SJCRH30 (cell line): ENCODE results near the gene CARD9. TPM values are rescaled to one million over a fixed set of nuclear protein-coding genes. Genes with fewer than 3 reads are reported as not detected.
"Not testable (repeated sequence)": the region's sequence is repeated elsewhere in the genome, so short reads cannot be mapped to it uniquely, and the experiment has no call there.

Experiments
- DNase-seq, 2 experiments: peaks; one replicate each; pipeline ENCODE4 v3.0.0-alpha.2; 2015 to 2020
- H3K27ac ChIP-seq: fragments of 250-450 bp; sonication (Bioruptor Pico); 2 replicates; pipeline ENCODE4 v1.5.1; 2020; ENCODE audit warnings: mild to moderate bottlenecking, moderate library complexity
- H3K27me3 ChIP-seq: fragments of 250-450 bp; sonication (Bioruptor Pico); 2 replicates; pipeline ENCODE4 v1.5.1; 2020; ENCODE audit warnings: mild to moderate bottlenecking, moderate library complexity
- H3K36me3 ChIP-seq: fragments of 250-450 bp; sonication (Bioruptor Pico); 2 replicates; pipeline ENCODE4 v1.5.1; 2020; ENCODE audit warnings: mild to moderate bottlenecking, moderate library complexity
- H3K4me1 ChIP-seq: fragments of 250-450 bp; sonication (Bioruptor Pico); 2 replicates; pipeline ENCODE4 v1.5.1; 2020; ENCODE audit warnings: mild to moderate bottlenecking, moderate library complexity
- H3K4me3 ChIP-seq: fragments of 250-450 bp; sonication (Bioruptor Pico); 2 replicates; pipeline ENCODE4 v1.5.1; 2020; ENCODE audit warnings: mild to moderate bottlenecking, moderate library complexity
- H3K9me3 ChIP-seq: fragments of 250-450 bp; sonication (Bioruptor Pico); replicated peaks from 2 replicates; pipeline ENCODE4 v1.5.1; 2020; ENCODE audit warnings: mild to moderate bottlenecking, moderate library complexity
- total RNA-seq: library from RNA; depleted of rRNA; stranded (reverse); fragments of >200 nt; shearing (Covaris generic); gene quantifications from 2 replicates; pipeline ENCODE4 v1.2.3, GENCODE V29; 2014

The CARD9 gene
- total RNA-seq, 1 experiment from 2014 or later: 11.8 TPM

- Histone ChIP-seq H3K4me1 (peaks cover 24% of the 10 kb centered on the region), H3K27me3 (peaks cover 14% of the 10 kb centered on the region), H3K9me3 (no peaks in the 10 kb centered on the region), H3K27ac (peak within 1 kb of the TSS; percentile 85), H3K36me3 (peaks cover 11% of the 10 kb centered on the region; the same call in 1 of the 2 replicates), H3K4me3 (peak within 1 kb of the TSS; percentile 76)
- DNase-seq: peak in 1 of 2 experiments; percentile 64
These were observed 46.0 kb downstream of the CARD9 start, which contains the start of gene GPSM1 for GRCh38 chr9:136327304-136327974. Gene GPSM1 (plus strand): TSS chr9:136327539. CDS start chr9:136327696, 157 bp downstream.

GRCh38 chr9:136326761-136327303 lies 46.6 kb downstream of the CARD9 start:
- H3K4me3 ChIP-seq: peak overlapping the region; percentile 76
- H3K9me3 ChIP-seq: no peaks in the 10 kb centered on the region
- peaks cover 5% of the 10 kb centered on the region; the same call in 1 of the 2 replicates for H3K36me3 ChIP-seq
- peak overlapping the region; percentile 85 for H3K27ac ChIP-seq
- DNase-seq: peak; percentile 52 to 61
- peaks cover 24% of the 10 kb centered on the region for H3K4me1 ChIP-seq
- H3K27me3 ChIP-seq: peaks cover 17% of the 10 kb centered on the region

- H3K9me3 ChIP-seq: no peaks in the 10 kb centered on the region
- no peaks in the 10 kb centered on the region; the same call in 1 of the 2 replicates for H3K36me3 ChIP-seq
- peak; percentile 87 to 92 for DNase-seq
- peaks cover 24% of the 10 kb centered on the region for H3K4me1 ChIP-seq
- peak overlapping the region; percentile 85 for H3K27ac ChIP-seq
- peak overlapping the region; percentile 76 for H3K4me3 ChIP-seq
- H3K27me3 ChIP-seq: peaks cover 17% of the 10 kb centered on the region
These were observed 47.3 kb downstream of the CARD9 start for GRCh38 chr9:136326061-136326760.

GRCh38 chr9:136325358-136325757 lies 48.1 kb downstream of the CARD9 start:
- Histone ChIP-seq H3K27ac (peak overlapping the region; percentile 85; the same call in 1 of the 2 replicates), H3K4me1 (peaks cover 24% of the 10 kb centered on the region), H3K36me3 (no peaks in the 10 kb centered on the region), H3K9me3 (0 out of 2 replicates have a peak, but pooled peaks cover 4% of the 10 kb centered on the region), H3K4me3 (no peak overlapping the region), H3K27me3 (peaks cover 17% of the 10 kb centered on the region)
- DNase-seq: no peak

- DNase-seq: no peak
- H3K4me1 ChIP-seq: peaks cover 24% of the 10 kb centered on the region
- no peak overlapping the region for H3K4me3 ChIP-seq
- H3K27ac ChIP-seq: no peak overlapping the region
- no peaks in the 10 kb centered on the region for H3K36me3 ChIP-seq
- peaks cover 17% of the 10 kb centered on the region for H3K27me3 ChIP-seq
- 0 out of 2 replicates have a peak, but pooled peaks cover 4% of the 10 kb centered on the region for H3K9me3 ChIP-seq
These were observed 48.8 kb downstream of the CARD9 start for GRCh38 chr9:136324501-136325300.

GRCh38 chr9:136323371-136323789 lies 50.1 kb downstream of the CARD9 start:
- H3K27me3 ChIP-seq: peaks cover 17% of the 10 kb centered on the region
- 0 out of 2 replicates have a peak, but pooled peaks cover 4% of the 10 kb centered on the region for H3K9me3 ChIP-seq
- H3K36me3 ChIP-seq: no peaks in the 10 kb centered on the region
- no peak overlapping the region for H3K27ac ChIP-seq
- DNase-seq: no peak
- no peak overlapping the region for H3K4me3 ChIP-seq
- peaks cover 20% of the 10 kb centered on the region for H3K4me1 ChIP-seq

GRCh38 chr9:136322756-136323330 lies 50.6 kb downstream of the CARD9 start:
- H3K9me3 ChIP-seq: 0 out of 2 replicates have a peak, but pooled peaks cover 4% of the 10 kb centered on the region

GRCh38 chr9:136321561-136321960 lies 51.9 kb downstream of the CARD9 start:
- no peak for DNase-seq
- no peaks in the 10 kb centered on the region for H3K36me3 ChIP-seq
- H3K4me3 ChIP-seq: no peak overlapping the region
- no peak overlapping the region for H3K27ac ChIP-seq
- H3K27me3 ChIP-seq: peaks cover 17% of the 10 kb centered on the region
- H3K9me3 ChIP-seq: 0 out of 2 replicates have a peak, but pooled peaks cover 4% of the 10 kb centered on the region
- H3K4me1 ChIP-seq: peaks cover 15% of the 10 kb centered on the region

More at GRCh38 chr9:136322756-136323330, 50.6 kb downstream of the CARD9 start:
- Histone ChIP-seq H3K36me3 (no peaks in the 10 kb centered on the region), H3K4me1 (peaks cover 20% of the 10 kb centered on the region), H3K4me3 (no peak overlapping the region), H3K27me3 (peaks cover 17% of the 10 kb centered on the region), H3K27ac (no peak overlapping the region)
- DNase-seq: no peak

GRCh38 chr9:136320972-136321371 lies 52.5 kb downstream of the CARD9 start:
- H3K4me3 ChIP-seq, H3K27ac ChIP-seq, DNase-seq, H3K9me3 ChIP-seq, H3K36me3 ChIP-seq: not testable (repeated sequence)
- H3K27me3 ChIP-seq: peaks cover 17% of the 10 kb centered on the region
- H3K4me1 ChIP-seq: peaks cover 14% of the 10 kb centered on the region

GRCh38 chr9:136319955-136320354 lies 53.5 kb downstream of the CARD9 start:
- not testable (repeated sequence) for H3K36me3 ChIP-seq, H3K9me3 ChIP-seq, H3K27ac ChIP-seq, DNase-seq, H3K4me1 ChIP-seq, H3K4me3 ChIP-seq
- peaks cover 17% of the 10 kb centered on the region for H3K27me3 ChIP-seq

GRCh38 chr9:136319244-136319643 lies 54.2 kb downstream of the CARD9 start:
- Histone ChIP-seq H3K9me3 (peaks cover 10% of the 10 kb centered on the region; the same call in 1 of the 2 replicates), H3K27me3 (peaks cover 17% of the 10 kb centered on the region)
- H3K27ac ChIP-seq, DNase-seq, H3K4me1 ChIP-seq, H3K4me3 ChIP-seq, H3K36me3 ChIP-seq: not testable (repeated sequence)

- Histone ChIP-seq H3K36me3 (no peaks in the 10 kb centered on the region), H3K27me3 (peaks cover 17% of the 10 kb centered on the region), H3K9me3 (peaks cover 10% of the 10 kb centered on the region; the same call in 1 of the 2 replicates), H3K4me1 (peaks cover 5% of the 10 kb centered on the region; the same call in 1 of the 2 replicates), H3K4me3 (no peak overlapping the region), H3K27ac (no peak overlapping the region)
- DNase-seq: no peak
These were observed 54.7 kb downstream of the CARD9 start for GRCh38 chr9:136318776-136319241.

- H3K4me3 ChIP-seq: no peak overlapping the region
- peaks cover 11% of the 10 kb centered on the region for H3K27me3 ChIP-seq
- no peak overlapping the region for H3K27ac ChIP-seq
- H3K4me1 ChIP-seq: peaks cover 5% of the 10 kb centered on the region; the same call in 1 of the 2 replicates
- H3K9me3 ChIP-seq: peaks cover 10% of the 10 kb centered on the region; the same call in 1 of the 2 replicates
- no peak for DNase-seq
- H3K36me3 ChIP-seq: no peaks in the 10 kb centered on the region
These were observed 55.2 kb downstream of the CARD9 start for GRCh38 chr9:136318111-136318775.
